ENCODE results near the gene PRR27.

DNA sequence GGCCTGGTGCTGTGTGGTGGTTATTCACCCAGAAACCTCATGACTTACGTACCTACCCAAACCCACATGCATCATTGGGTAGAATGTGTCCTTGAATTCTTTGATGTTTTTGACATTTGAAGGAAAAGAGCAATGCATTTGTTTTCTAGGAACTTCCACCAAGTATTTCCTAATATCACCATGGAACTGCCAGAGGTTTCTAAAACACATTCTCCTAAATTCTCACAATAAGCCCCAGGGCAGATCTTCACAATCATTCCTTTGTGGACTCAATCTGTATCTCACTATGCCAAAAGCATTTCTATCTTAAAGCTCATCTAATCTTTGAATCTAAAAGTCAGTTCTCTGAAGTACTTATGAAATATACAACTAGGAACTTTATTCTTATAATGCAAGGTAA, 33.2 kb downstream of the PRR27 start:
- TF ChIP-seq POLR2A (IDR thresholded peaks at IDR 0.05) (no peak), EP300 (IDR thresholded peaks at IDR 0.05; ENCODE audit: low read depth) (no peak), POLR2AphosphoS5 (IDR thresholded peaks at IDR 0.05) (no peak)
- TF ChIP-seq, protein P1, sequence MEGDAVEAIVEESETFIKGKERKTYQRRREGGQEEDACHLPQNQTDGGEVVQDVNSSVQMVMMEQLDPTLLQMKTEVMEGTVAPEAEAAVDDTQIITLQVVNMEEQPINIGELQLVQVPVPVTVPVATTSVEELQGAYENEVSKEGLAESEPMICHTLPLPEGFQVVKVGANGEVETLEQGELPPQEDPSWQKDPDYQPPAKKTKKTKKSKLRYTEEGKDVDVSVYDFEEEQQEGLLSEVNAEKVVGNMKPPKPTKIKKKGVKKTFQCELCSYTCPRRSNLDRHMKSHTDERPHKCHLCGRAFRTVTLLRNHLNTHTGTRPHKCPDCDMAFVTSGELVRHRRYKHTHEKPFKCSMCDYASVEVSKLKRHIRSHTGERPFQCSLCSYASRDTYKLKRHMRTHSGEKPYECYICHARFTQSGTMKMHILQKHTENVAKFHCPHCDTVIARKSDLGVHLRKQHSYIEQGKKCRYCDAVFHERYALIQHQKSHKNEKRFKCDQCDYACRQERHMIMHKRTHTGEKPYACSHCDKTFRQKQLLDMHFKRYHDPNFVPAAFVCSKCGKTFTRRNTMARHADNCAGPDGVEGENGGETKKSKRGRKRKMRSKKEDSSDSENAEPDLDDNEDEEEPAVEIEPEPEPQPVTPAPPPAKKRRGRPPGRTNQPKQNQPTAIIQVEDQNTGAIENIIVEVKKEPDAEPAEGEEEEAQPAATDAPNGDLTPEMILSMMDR (IDR thresholded peaks at IDR 0.05), result no peak

All from transverse colon (tissue), 4 donors.